ENCODE results near the gene GPN2. TPM values are rescaled to one million over a fixed set of nuclear protein-coding genes. Genes with fewer than 3 reads are reported as not detected.
A peak's percentile ranks its signal among the peaks of the same experiment; 100 is the strongest.
"Not testable (repeated sequence)": the region's sequence is repeated elsewhere in the genome, so short reads cannot be mapped to it uniquely, and the experiment has no call there.

The GPN2 gene
- total and polyA plus RNA-seq, 5 experiments from 2014 or later, result 9.7 to 35.4 (median 14.8) TPM

GRCh38 chr1:26894263-26894662, 4.2 kb upstream of the GPN2 start:
- POLR2A ChIA-PET, result interaction anchor here (0.6 kb wide), 1 partner anchor 331 kb away, joined by 6 read pairs; no protein-coding TSS in a partner anchor
- Mint-ChIP-seq H3K27me3 (no peaks in the 10 kb centered on the region), H3K9me3 (no peaks in the 10 kb centered on the region), H3K36me3 (peaks cover 0 to 72% (median 12%) of the 10 kb centered on the region in 3 donors), H3K4me1 (peaks cover 15 to 43% (median 31%) of the 10 kb centered on the region in 4 donors), H3K27ac (peak overlapping the region in 3 of 10 donors; percentile 17 to 53 (median 19)), H3K4me3 (no peak overlapping the region)
- ATAC-seq (no peak), DNase-seq (no peak)

GRCh38 chr1:26890467-26890796, 349 bp upstream of the GPN2 start:
- POLR2A ChIA-PET, result interaction anchor here (0.6 to 5.4 kb wide), 16 partner anchors 10 to 835 kb away, joined by 3 to 78 read pairs (median 4); partner anchors contain the start of genes FAM76A, GPATCH3, PIGV and SFN
- Mint-ChIP-seq H3K27me3 (no peaks in the 10 kb centered on the region), H3K9me3 (no peaks in the 10 kb centered on the region), H3K4me3 (peak overlapping the region; percentile 89 to 97 (median 94)), H3K36me3 (peaks cover 0 to 74% (median 20%) of the 10 kb centered on the region in 3 donors), H3K27ac (peak overlapping the region; percentile 90 to 98 (median 96)), H3K4me1 (peaks cover 18 to 46% (median 38%) of the 10 kb centered on the region in 4 donors)
- ATAC-seq (peak; percentile 67 to 68), DNase-seq (no peak)

- Mint-ChIP-seq H3K27ac (peak overlapping the region; percentile 63 to 98 (median 92)), H3K27me3 (no peaks in the 10 kb centered on the region), H3K9me3 (no peaks in the 10 kb centered on the region), H3K4me1 (peaks cover 20 to 46% (median 38%) of the 10 kb centered on the region in 4 donors), H3K36me3 (peaks cover 0 to 74% (median 25%) of the 10 kb centered on the region in 3 donors), H3K4me3 (peak overlapping the region; percentile 89 to 97 (median 94))
- POLR2A ChIA-PET, result interaction anchor here (0.9 to 5.4 kb wide), 3 partner anchors 12 to 54 kb away, joined by 3 to 78 read pairs (median 3); partner anchors contain the start of gene GPATCH3
- no peak for DNase-seq
- no peak for ATAC-seq
Observed at GRCh38 chr1:26888231-26888630, 1.9 kb downstream of the GPN2 start.

- DNase-seq (peak in 1 of 10 donors; percentile 19), ATAC-seq (no peak)
- Mint-ChIP-seq H3K36me3 (peaks cover 8 to 74% (median 22%) of the 10 kb centered on the region in 3 donors), H3K4me3 (peak overlapping the region in 7 of 10 donors; percentile 7 to 74 (median 54)), H3K27ac (peak overlapping the region in 7 of 10 donors; percentile 34 to 73 (median 62)), H3K27me3 (no peaks in the 10 kb centered on the region), H3K4me1 (peaks cover 28 to 55% (median 40%) of the 10 kb centered on the region in 4 donors), H3K9me3 (no peaks in the 10 kb centered on the region)
- POLR2A ChIA-PET, result interaction anchor here (1.3 to 5.4 kb wide), 2 partner anchors 13 to 53 kb away, joined by 3 to 78 read pairs; partner anchors contain the start of gene GPATCH3
Observed at GRCh38 chr1:26887125-26887524, 3.0 kb downstream of the GPN2 start.

GRCh38 chr1:26882696-26883463, 7.2 kb downstream of the GPN2 start:
- Mint-ChIP-seq H3K36me3 (peaks cover 8 to 86% (median 15%) of the 10 kb centered on the region in 3 donors), H3K4me1 (peaks cover 6 to 24% (median 16%) of the 10 kb centered on the region in 4 donors), H3K27me3 (no peaks in the 10 kb centered on the region), H3K27ac (peak overlapping the region in 6 of 10 donors; percentile 0 to 65 (median 34)), H3K9me3 (no peaks in the 10 kb centered on the region), H3K4me3 (no peak overlapping the region)
- POLR2A ChIA-PET, result interaction anchor here (0.5 to 0.7 kb wide), 2 partner anchors 100 to 333 kb away, joined by 3 to 7 read pairs; no protein-coding TSS in a partner anchor
- ATAC-seq (no peak), DNase-seq (no peak)

GRCh38 chr1:26881611-26882010, 8.5 kb downstream of the GPN2 start:
- H3K4me3 Mint-ChIP-seq, H3K27ac Mint-ChIP-seq, ATAC-seq: not testable (repeated sequence)

GRCh38 chr1:26879793-26880192, 10.3 kb downstream of the GPN2 start:
- no peak overlapping the region for H3K27ac Mint-ChIP-seq

More at GRCh38 chr1:26881611-26882010, 8.5 kb downstream of the GPN2 start:
- Mint-ChIP-seq H3K4me1 (peaks cover 0 to 17% (median 14%) of the 10 kb centered on the region in 4 donors), H3K36me3 (peaks cover 8 to 76% (median 11%) of the 10 kb centered on the region in 3 donors)
- H3K27me3 Mint-ChIP-seq, DNase-seq, H3K9me3 Mint-ChIP-seq: not testable (repeated sequence)
- POLR2A ChIA-PET, result interaction anchor here (1.0 to 2.1 kb wide), 2 partner anchors 8 to 40 kb away, joined by 3 to 13 read pairs; partner anchors contain the start of gene GPN2

GRCh38 chr1:26877326-26877725, 12.8 kb downstream of the GPN2 start:
- no peaks in the 10 kb centered on the region for H3K27me3 Mint-ChIP-seq
- H3K9me3 Mint-ChIP-seq, result no peaks in the 10 kb centered on the region
- H3K4me1 Mint-ChIP-seq, result peaks cover 0 to 3% (median under 1%) of the 10 kb centered on the region in 4 donors
- no peak overlapping the region for H3K27ac Mint-ChIP-seq
- ATAC-seq (no peak), DNase-seq (no peak)
- peaks cover 0 to 48% (median under 1%) of the 10 kb centered on the region in 3 donors for H3K36me3 Mint-ChIP-seq
- POLR2A ChIA-PET, result interaction anchor here (0.5 to 1.0 kb wide), 2 partner anchors 23 to 194 kb away, joined by 3 read pairs; partner anchors contain the start of gene GPATCH3
- H3K4me3 Mint-ChIP-seq, result no peak overlapping the region

More at GRCh38 chr1:26879793-26880192, 10.3 kb downstream of the GPN2 start:
- DNase-seq (no peak), ATAC-seq (no peak)
- Mint-ChIP-seq H3K4me3 (no peak overlapping the region), H3K9me3 (no peaks in the 10 kb centered on the region), H3K4me1 (peaks cover 0 to 12% (median 11%) of the 10 kb centered on the region in 4 donors), H3K27me3 (no peaks in the 10 kb centered on the region), H3K36me3 (peaks cover 7 to 68% (median 8%) of the 10 kb centered on the region in 3 donors)
- POLR2A ChIA-PET, result interaction anchor here (2.1 kb wide), 1 partner anchor 10 kb away, joined by 13 read pairs; the partner anchor contains the start of gene GPN2

- Mint-ChIP-seq H3K4me1 (peaks cover 0 to 3% (median 0%) of the 10 kb centered on the region in 4 donors), H3K27ac (no peak overlapping the region), H3K27me3 (no peaks in the 10 kb centered on the region), H3K4me3 (no peak overlapping the region), H3K9me3 (no peaks in the 10 kb centered on the region), H3K36me3 (peaks cover 0 to 29% (median 0%) of the 10 kb centered on the region in 3 donors)
- DNase-seq (no peak), ATAC-seq (no peak)
- POLR2A ChIA-PET, result no interaction called here
Observed at GRCh38 chr1:26874896-26875295, 15.2 kb downstream of the GPN2 start.

GRCh38 chr1:26873097-26873496, 17.0 kb downstream of the GPN2 start:
- POLR2A ChIA-PET, result interaction anchor here (0.7 kb wide), 1 partner anchor 245 kb away, joined by 4 read pairs; no protein-coding TSS in a partner anchor
- H3K36me3 Mint-ChIP-seq, result peaks cover 0 to 15% (median 0%) of the 10 kb centered on the region in 3 donors
- not testable (repeated sequence) for H3K27me3 Mint-ChIP-seq, ATAC-seq, H3K4me1 Mint-ChIP-seq, H3K27ac Mint-ChIP-seq, H3K4me3 Mint-ChIP-seq, DNase-seq, H3K9me3 Mint-ChIP-seq

- H3K4me1 Mint-ChIP-seq, result peaks cover 10 to 29% (median 24%) of the 10 kb centered on the region in 4 donors
- H3K9me3 Mint-ChIP-seq, result no peaks in the 10 kb centered on the region
- POLR2A ChIA-PET, result interaction anchor here (0.5 to 2.1 kb wide), 20 partner anchors 9 to 1619 kb away, joined by 3 to 23 read pairs (median 4); partner anchors contain the start of genes GPATCH3, GPN2, HMGN2 and PIGV
- no peaks in the 10 kb centered on the region for H3K27me3 Mint-ChIP-seq
- DNase-seq (peak; percentile 88 to 96 (median 93)), ATAC-seq (peak; percentile 92 to 94)
- peak overlapping the region; percentile 86 to 99 (median 94) for H3K27ac Mint-ChIP-seq
- H3K4me3 Mint-ChIP-seq, result peak overlapping the region; percentile 87 to 100 (median 98)
- no peaks in the 10 kb centered on the region for H3K36me3 Mint-ChIP-seq
Observed at GRCh38 chr1:26864610-26865480, 25.2 kb downstream of the GPN2 start.

Data from naive thymus-derived CD8-positive, alpha-beta T cell (primary cell).